HepG2 (cell line): Measurements from ENCODE around the gene TCEA3.

Experiments used
- BRCA1 ChIP-seq: sonication (generic); formaldehyde crosslinking; IDR thresholded peaks from 2 replicates; pipeline ENCODE4 v1.4.0; 2020; ENCODE audit warnings: missing genetic modification reagents
- CBX2 ChIP-seq, 2 experiments: fragments of 200-600 bp in 1 of 2; sonication (generic); formaldehyde crosslinking in 1 of 2; IDR thresholded peaks; 2 replicates each; pipeline versions ENCODE4 v1.7.0 to v1.8.1; 2018 to 2022; ENCODE audit warnings: low read depth in 2 of 2, low read length in 1 of 2, mild to moderate bottlenecking in 1 of 2, missing genetic modification reagents in 1 of 2
- CTCF ChIP-seq: sonication (generic); formaldehyde crosslinking; IDR thresholded peaks from 2 replicates; pipeline ENCODE4 v1.5.0; 2020; ENCODE audit warnings: mild to moderate bottlenecking, missing genetic modification reagents, moderate library complexity
- FOXA3 ChIP-seq: IDR thresholded peaks from 2 replicates; pipeline ENCODE4 v1.6.1; 2016; ENCODE audit warnings: missing genetic modification reagents, missing compliant biosample characterization
- GABPA ChIP-seq, 2 experiments: IDR thresholded peaks; 2 replicates each; pipeline ENCODE4 v1.6.1; 2011 to 2016; ENCODE audit warnings: low read depth in 2 of 2, low read length in 1 of 2, missing biosample characterization in 1 of 2, missing genetic modification characterization in 1 of 2
- NR3C1 ChIP-seq: sonication (generic); formaldehyde crosslinking; IDR thresholded peaks from 2 replicates; pipeline ENCODE4 v1.4.0; 2020; ENCODE audit warnings: missing genetic modification reagents
- PAF1 ChIP-seq: IDR thresholded peaks from 2 replicates; pipeline ENCODE4 v1.6.1; 2016; ENCODE audit warnings: missing genetic modification reagents, missing compliant biosample characterization
- REL ChIP-seq: sonication (generic); formaldehyde crosslinking; conservative IDR thresholded peaks from 2 replicates; pipeline ENCODE4 v1.8.0; 2022; ENCODE audit warnings: mild to moderate bottlenecking, missing genetic modification reagents, moderate library complexity
- SRSF4 ChIP-seq: fragments of 200-400 bp; formaldehyde crosslinking; IDR thresholded peaks from one replicate; pipeline ENCODE4 v1.6.1; 2018; ENCODE audit warnings: mild to moderate bottlenecking, low read depth, low read length, moderate library complexity; ENCODE audit not compliant: poor library complexity, severe bottlenecking
- U2AF2 ChIP-seq: fragments of 200-400 bp; formaldehyde crosslinking; IDR thresholded peaks from 2 replicates; pipeline ENCODE4 v1.6.1; 2017; ENCODE audit warnings: low read depth, mild to moderate bottlenecking, low read length
- ZNF251 ChIP-seq: sonication (generic); formaldehyde crosslinking; IDR thresholded peaks from 2 replicates; pipeline ENCODE4 v1.9.0; 2021; ENCODE audit warnings: mild to moderate bottlenecking, missing genetic modification reagents
- ZNF441 ChIP-seq: sonication (generic); formaldehyde crosslinking; IDR thresholded peaks from 2 replicates; pipeline ENCODE4 v1.7.0; 2021; ENCODE audit warnings: missing genetic modification reagents, borderline replicate concordance
- ZNF496 ChIP-seq: sonication (generic); formaldehyde crosslinking; IDR thresholded peaks from 2 replicates; pipeline ENCODE4 v1.8.1; 2023; ENCODE audit warnings: mild to moderate bottlenecking, moderate library complexity, missing genetic modification reagents; ENCODE audit not compliant: insufficient replicate concordance
- TF ChIP-seq, protein P1 (sequence below): sonication (generic); formaldehyde crosslinking; IDR thresholded peaks from 2 replicates; pipeline ENCODE4 v1.4.0; 2020; ENCODE audit warnings: missing genetic modification reagents, borderline replicate concordance

- TF ChIP-seq U2AF2 (no peak), GABPA (IDR thresholded peaks at IDR 0.05; ENCODE audit: low read depth, low read length) (no peak), GABPA (CRISPR knock-in tag; IDR thresholded peaks at IDR 0.05; ENCODE audit: low read depth) (no peak), BRCA1 (CRISPR knock-in tag) (no peak), SRSF4 (no peak), CTCF (CRISPR knock-in tag) (no peak), NR3C1 (no peak), FOXA3 (CRISPR knock-in tag) (no peak), CBX2 (IDR thresholded peaks at IDR 0.05; ENCODE audit: low read depth, low read length) (no peak), CBX2 (CRISPR knock-in tag; IDR thresholded peaks at IDR 0.05; ENCODE audit: low read depth) (no peak), REL (no peak), ZNF251 (CRISPR knock-in tag) (no peak), ZNF441 (CRISPR knock-in tag) (no peak), PAF1 (CRISPR knock-in tag) (no peak), ZNF496 (CRISPR knock-in tag) (no peak)
- TF ChIP-seq, protein P1, sequence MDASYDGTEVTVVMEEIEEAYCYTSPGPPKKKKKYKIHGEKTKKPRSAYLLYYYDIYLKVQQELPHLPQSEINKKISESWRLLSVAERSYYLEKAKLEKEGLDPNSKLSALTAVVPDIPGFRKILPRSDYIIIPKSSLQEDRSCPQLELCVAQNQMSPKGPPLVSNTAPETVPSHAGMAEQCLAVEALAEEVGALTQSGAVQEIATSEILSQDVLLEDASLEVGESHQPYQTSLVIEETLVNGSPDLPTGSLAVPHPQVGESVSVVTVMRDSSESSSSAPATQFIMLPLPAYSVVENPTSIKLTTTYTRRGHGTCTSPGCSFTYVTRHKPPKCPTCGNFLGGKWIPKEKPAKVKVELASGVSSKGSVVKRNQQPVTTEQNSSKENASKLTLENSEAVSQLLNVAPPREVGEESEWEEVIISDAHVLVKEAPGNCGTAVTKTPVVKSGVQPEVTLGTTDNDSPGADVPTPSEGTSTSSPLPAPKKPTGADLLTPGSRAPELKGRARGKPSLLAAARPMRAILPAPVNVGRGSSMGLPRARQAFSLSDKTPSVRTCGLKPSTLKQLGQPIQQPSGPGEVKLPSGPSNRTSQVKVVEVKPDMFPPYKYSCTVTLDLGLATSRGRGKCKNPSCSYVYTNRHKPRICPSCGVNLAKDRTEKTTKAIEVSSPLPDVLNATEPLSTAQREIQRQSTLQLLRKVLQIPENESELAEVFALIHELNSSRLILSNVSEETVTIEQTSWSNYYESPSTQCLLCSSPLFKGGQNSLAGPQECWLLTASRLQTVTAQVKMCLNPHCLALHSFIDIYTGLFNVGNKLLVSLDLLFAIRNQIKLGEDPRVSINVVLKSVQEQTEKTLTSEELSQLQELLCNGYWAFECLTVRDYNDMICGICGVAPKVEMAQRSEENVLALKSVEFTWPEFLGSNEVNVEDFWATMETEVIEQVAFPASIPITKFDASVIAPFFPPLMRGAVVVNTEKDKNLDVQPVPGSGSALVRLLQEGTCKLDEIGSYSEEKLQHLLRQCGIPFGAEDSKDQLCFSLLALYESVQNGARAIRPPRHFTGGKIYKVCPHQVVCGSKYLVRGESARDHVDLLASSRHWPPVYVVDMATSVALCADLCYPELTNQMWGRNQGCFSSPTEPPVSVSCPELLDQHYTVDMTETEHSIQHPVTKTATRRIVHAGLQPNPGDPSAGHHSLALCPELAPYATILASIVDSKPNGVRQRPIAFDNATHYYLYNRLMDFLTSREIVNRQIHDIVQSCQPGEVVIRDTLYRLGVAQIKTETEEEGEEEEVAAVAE (CRISPR knock-in tag), result no peak
These were observed 3.8 kb downstream of the TCEA3 start for GRCh38 chr1:23420778-23421177.
